ENCODE results near the gene AKAIN1. TPM values are rescaled to one million over a fixed set of nuclear protein-coding genes. Genes with fewer than 3 reads are reported as not detected.

AKAIN1 gene
- total RNA-seq, 2 donors from 2014 or later: not detected

DNA sequence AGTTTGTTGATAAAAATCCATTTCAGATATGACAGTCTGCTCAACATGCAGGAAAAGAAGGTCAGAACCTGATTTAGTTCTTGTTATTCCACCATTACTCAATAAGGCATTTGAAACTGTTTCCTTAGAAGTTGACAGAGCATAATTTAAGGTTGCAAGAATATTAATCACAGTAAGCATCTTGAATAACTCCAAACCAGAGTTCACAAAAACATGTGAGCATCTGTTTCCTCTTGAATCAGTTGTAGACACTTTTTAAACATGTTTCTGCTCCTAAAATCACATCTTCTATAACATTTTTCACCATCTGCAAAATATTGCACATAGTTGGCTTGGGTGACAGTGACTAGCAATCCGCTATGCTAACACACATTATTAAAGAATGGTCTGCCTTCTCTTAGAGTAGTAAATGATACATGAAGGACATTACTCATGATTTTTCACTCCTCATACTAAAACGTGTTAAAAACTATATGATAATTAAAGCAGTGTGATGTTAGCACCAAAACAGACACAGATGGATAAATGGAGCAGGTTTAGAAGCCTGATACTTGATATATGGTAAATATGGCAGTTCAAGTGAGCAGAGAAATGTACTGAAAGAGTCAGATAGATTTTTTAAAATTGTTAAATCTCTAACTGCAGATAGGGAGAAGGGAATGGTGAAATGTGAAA lies 30.3 kb downstream of the AKAIN1 start:
- DNase-seq (no peak), ATAC-seq (no peak)
- intact Hi-C loops (cut with DNase I, micrococcal nuclease): no loop called here

DNA sequence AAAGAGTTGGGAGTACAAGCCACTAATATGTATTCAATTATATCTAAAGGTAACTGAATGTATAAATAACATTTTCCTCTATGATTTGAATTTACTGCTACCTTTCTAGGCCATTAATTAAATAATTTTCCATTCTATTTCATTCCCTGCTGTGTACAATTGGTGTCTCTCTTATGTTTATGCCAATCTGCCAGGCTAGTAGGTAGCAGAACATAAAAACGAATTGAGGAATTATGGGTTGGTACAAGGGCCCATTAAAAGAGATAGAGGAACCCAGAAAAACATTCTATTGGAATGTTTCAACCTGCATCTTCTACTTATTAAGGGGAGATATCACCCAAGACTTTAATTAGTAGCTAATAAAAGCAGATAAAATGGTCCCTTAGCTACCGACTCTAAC lies 32.2 kb downstream of the AKAIN1 start:
- ATAC-seq (no peak), DNase-seq (no peak)
- intact Hi-C loops (cut with DNase I, micrococcal nuclease): no loop called here

DNA sequence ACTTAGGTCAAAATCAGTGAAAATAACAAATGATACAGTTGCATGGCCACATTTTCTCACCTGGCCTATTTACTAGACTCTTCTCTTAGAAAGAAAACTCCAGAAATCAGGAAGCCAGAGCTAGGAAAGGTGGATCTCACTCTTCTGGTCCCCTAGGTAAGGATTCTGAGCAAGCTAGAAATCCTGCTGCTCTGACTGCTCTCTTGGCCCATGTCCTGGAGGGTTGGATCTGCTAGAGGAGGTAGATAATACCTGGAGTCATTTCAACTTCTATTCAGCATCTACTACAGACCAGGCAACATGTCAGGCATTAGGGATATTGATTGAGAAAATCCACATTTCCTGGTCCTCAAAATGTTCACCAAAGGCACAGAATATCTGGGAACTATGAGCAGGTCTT lies 34.9 kb downstream of the AKAIN1 start:
- ATAC-seq (no peak), DNase-seq (no peak)
- intact Hi-C loops (cut with DNase I, micrococcal nuclease): no loop called here

DNA sequence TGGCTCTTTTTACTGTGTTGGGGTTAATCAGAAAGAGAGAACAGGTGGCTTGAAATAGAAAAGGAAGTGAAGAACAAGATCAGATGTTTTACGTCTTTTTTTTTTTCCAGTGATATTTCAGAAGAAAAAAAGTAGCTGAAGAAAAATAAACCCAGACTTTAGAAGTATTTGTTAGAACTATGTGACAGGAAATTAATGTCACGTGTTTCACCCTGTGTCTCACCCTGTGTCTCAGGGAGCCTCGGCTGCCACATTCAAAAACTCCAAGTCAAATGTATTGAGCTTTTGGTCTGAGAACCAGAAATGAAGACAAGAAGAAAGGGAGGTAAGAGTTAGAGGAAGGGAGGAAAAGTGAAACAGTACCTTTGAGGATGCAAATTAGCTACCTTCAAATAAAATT lies 38.0 kb downstream of the AKAIN1 start:
- ATAC-seq (no peak), DNase-seq (no peak)
- intact Hi-C loops (cut with DNase I, micrococcal nuclease): no loop called here

DNA sequence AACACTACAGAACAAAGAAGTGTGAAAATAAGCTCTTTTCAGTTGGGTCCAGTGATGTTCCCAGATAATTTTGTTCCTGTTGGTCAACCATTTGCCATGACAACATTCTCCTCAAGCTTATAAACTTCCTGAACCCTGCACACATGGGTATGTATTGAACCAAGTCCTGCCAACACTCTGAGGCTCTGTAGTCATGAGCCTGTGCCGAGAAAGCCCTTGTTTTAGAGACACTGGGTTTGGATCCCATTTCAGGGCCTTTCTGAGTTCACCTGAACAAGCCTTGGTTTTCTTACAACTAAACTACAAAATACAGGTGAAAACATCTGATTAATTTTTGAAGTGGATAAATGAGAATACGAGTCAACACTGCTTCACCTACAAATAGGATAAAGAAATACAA lies 38.5 kb downstream of the AKAIN1 start:
- DNase-seq (no peak), ATAC-seq (no peak)
- intact Hi-C loops (cut with DNase I, micrococcal nuclease): no loop called here

DNA sequence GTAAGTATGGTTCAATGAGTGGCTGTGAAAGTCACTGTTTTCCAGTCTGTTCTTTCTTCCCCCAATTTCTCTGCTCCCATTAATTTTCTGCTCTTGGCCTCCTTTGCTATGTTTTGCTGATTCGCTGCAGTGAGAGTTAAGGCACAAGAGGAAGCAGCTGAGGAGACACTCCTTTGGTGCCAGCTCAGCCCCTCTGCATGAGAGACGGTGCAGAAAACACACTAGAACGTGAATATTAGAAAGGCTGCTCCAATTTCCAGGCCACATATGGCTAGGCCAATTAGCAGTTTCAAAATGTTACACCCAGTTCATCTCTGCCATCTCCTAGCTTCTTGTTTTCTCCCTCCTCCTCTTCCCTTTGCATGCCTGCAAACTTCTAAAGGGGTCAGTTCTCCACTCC lies 38.9 kb downstream of the AKAIN1 start:
- intact Hi-C loops (cut with DNase I, micrococcal nuclease): no loop called here
- DNase-seq (no peak), ATAC-seq (no peak)

DNA sequence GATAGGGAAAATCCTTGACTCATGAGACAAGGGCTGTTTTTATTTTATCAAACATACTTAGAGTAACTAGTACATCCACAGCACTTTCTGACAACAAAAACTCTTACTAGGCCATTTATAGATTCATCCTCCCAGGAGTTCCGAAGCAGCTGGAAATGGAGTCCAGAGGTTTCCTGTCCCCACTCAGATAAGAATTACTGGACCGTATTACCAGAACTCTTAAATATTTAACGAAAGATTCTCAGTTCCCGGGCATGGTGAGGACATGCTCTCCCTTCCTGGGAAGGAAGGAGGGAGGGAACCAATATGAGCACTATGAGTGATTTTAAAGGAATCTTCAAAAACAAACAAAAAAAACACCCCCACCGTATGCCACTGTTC lies 41.2 kb downstream of the AKAIN1 start:
- ATAC-seq: no peak
- DNase-seq: no peak
- intact Hi-C loops (cut with DNase I, micrococcal nuclease): no loop called here

DNA sequence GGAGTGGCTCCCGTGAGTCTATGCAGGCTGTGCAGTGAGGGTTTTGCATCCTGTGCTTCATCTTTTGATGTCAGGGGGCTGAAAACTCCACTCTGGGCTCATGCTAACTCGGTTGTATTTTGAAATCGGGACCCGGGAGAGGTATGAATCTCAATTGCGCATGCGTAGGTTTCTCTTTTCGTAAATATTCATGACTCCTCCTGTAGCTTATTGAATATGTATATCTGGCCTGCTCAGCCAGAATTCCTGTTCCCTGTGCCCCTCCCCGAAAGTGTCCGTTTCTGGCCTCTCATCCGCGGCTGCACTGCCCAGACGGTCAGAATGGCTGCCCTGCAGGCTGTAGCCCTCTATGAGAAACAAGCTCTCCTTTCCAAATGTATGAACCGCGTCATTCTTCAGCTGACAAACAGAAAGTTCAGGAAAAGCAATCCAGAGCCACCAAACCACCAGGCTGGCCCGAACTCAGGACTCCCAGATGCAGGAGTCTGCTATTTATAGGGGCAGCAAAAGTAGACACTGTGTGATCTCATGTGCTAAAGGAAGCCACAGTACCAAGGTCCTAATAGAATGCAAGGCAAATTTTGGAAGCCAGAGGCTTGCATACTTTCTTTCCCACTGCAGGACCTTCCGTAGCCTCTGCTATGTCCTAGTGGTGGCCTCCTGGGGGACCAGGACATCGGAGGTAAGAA lies 41.7 kb downstream of the AKAIN1 start:
- ATAC-seq (no peak), DNase-seq (no peak)
- intact Hi-C loops (cut with DNase I, micrococcal nuclease): no loop called here

DNA sequence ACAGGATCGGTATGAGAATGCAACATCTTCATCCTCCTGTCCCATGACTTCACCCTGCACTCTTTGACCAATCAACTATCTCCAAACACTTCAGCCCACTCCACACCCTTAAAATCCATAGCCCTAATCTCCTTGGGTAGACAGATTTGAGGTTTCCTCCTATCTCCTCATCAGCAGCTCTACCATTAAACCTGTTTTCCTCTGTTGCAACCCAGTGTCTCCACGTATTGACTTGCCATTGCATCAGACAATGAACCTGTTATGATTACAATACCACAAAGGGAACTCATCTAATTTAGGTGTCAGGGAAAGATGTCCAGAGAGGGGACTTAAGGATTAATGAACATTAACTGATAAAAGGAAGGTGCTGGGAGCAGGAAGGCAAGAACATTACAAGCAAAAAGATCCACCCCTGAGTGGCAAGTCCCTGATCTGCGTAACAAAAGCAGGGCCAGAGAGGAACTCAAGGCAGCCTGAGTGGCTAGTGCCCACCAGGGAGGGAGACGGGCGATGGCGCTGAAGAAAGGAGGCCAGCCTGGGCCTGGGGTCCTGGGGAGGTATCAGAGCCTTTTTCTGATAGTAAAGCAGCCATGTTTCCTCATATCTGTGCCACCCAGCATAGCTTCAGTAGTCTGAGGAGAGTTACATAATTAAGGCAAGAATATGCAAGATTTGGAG lies 44.6 kb downstream of the AKAIN1 start:
- ATAC-seq (no peak), DNase-seq (no peak)
- intact Hi-C loops (cut with DNase I, micrococcal nuclease): no loop called here

DNA sequence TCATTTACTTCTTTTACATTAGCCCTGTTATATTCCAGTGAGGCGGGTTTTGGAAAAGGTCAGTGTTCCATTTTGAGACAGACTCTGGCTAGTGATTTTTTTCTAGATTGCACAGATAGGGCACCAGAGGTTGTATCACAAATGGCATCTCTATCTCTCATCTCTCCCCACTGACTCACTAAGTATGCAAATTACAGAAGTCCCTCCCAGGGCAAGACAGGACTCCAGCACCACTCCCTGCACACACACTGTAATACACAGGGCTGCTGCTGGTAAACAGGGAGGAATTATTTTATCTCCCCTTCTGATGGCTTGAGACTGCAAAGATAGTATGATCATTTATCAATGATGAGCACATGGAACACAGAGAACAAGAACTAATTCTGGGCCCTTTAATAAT lies 46.2 kb downstream of the AKAIN1 start:
- intact Hi-C loops (cut with DNase I, micrococcal nuclease): no loop called here
- DNase-seq (no peak), ATAC-seq (no peak)

DNA sequence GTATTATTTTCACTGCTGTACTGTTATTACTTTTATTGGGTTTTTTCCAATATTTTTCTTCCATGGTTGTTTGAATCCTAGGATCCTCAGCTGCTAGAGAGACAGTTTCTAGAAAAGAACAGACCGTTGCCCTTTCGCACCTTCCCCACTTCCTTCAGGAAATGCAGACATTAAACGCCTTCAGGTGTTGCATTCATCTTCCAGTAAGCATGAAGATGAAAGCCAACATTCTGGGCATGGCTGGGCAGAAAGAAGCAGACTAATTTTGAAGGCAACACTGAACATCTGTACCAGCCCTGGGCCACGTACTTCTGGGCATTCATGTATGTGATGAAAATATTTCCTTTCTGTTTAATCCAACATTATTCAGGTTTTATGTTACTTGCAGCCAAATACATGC lies 51.0 kb downstream of the AKAIN1 start:
- intact Hi-C loops (cut with DNase I, micrococcal nuclease): no loop called here
- no peak for ATAC-seq
- no peak for DNase-seq

DNA sequence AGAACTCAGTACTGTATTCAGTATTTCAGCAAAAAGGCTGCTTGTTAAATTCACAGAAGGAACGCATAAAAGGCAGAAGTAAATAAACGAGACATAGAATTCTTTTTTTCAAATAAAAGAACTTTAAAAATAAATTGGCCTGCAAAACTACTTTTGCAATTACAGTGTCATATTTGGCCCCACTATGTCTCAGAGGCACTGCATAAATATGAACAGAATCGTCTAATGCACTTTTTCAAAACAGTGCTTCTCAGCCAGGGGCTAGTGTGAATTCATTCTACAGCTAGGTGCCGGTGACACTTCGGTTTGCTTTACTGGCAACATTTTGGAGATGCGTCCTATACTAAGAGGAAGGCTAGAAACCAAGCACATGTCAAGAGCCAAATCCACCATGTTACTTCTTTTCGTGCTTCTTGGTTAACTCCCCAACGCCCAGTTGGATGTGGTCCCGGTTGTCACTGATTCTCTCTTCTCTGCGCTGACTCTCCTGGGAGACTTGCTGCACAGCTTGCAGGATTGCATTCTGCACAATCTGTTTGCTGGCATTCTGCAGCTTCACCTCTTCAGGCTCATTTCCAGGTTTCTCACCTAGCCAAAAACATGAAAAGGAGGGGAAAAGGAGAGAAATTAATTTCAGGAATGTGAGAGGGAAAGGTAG lies 51.8 kb downstream of the AKAIN1 start:
- ATAC-seq: no peak
- intact Hi-C loops (cut with DNase I, micrococcal nuclease): no loop called here
- DNase-seq: no peak

DNA sequence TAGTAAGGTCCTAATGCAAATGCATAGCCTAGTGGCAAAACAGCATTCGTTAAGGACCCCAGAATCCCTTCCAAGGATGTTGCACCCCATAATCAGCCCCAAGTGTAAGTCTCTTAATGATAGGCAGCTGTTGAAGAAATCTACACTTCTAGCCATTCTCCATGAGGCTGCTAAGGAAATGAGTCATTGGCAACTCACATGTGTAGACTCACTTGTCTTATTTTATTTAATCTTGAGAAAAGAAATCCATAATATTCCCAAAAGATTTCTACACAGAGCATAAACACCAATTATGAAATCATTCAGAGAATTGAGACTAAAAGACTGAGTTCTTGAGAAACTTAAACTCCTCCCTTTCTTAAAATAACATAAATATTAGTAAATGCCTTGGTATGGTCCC lies 52.4 kb downstream of the AKAIN1 start:
- ATAC-seq (no peak), DNase-seq (no peak)
- intact Hi-C loops (cut with DNase I, micrococcal nuclease): no loop called here

DNA sequence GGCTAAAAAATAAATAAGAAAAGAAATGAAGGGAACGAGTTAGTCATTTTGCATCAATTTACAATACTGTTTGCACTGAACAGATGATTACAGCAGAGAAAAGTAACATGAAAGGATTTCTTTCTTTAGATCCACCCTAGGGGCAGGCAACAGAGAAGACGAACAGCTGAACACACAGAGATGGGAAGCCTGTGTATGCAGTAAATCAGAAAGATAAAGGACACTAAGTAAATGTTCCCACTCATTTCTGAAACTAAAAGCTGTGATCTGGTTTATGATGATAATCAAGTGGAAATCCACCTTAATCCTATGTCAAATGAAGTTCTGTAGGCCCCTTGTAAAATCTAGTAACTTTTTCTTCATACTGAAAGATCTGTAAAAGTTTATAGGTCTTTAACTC lies 54.2 kb downstream of the AKAIN1 start:
- intact Hi-C loops (cut with DNase I, micrococcal nuclease): no loop called here
- no peak for DNase-seq
- no peak for ATAC-seq

DNA sequence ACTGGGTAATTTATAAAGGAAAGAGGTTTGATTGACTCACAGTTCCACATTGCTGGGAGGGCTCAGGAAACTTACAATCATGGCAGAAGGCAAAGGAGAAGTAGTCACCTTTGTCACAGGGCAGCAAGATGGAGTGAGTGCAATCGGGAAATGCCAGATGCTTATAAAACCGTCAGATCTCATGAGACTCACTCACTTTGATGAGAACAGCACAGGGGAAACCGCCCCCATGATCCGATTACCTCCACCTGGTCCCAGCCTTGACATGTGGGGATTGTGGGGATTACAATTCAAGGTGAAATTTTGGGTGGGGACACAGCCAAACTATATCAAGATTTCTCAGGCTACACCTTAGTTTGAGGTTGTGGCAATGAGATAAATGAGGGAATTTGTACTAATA lies 54.9 kb downstream of the AKAIN1 start:
- intact Hi-C loops (cut with DNase I, micrococcal nuclease): no loop called here
- no peak for ATAC-seq
- DNase-seq: no peak

DNA sequence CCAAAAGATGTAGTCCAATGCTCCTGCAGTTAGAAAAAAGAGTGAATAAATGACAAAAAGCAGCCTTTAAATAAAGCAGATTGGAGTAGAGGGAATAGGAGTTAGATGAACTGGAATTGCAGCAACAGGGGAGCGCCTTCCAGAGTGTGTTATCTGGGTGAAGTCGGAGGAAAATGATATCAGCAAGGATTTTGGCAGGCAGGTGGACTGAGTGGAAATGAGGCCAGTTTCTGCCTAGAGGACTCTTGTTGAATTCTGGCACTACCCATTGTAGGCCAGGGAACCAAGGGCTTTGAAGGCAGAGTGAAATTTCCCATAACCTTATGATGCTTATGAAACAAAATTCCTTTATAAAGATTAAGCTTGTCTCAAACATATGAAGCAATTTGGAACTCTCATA lies 59.8 kb downstream of the AKAIN1 start:
- no peak for DNase-seq
- intact Hi-C loops (cut with DNase I, micrococcal nuclease): no loop called here
- no peak for ATAC-seq

DNA sequence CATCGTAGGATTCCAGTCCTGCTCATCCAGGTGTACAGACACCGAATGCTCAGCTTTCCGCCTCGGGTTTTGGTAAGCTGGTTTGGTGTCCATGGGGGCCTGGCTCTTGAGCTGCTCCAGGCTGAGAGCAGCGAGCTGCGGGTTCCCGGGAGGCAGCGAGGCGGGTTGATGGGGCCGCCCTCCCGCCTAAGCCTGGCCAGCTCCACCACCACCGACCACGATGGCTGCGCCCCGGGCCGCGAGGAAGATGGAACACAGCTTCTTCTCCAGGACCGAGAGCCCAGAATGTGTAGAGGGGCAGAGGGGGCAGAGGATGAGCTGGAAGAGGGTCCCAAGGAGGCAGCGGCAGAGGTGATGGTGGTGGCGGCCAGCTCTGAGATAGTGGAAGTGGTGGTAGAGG lies 64.1 kb downstream of the AKAIN1 start:
- intact Hi-C loops (cut with DNase I, micrococcal nuclease): no loop called here
- ATAC-seq: no peak
- no peak for DNase-seq

DNA sequence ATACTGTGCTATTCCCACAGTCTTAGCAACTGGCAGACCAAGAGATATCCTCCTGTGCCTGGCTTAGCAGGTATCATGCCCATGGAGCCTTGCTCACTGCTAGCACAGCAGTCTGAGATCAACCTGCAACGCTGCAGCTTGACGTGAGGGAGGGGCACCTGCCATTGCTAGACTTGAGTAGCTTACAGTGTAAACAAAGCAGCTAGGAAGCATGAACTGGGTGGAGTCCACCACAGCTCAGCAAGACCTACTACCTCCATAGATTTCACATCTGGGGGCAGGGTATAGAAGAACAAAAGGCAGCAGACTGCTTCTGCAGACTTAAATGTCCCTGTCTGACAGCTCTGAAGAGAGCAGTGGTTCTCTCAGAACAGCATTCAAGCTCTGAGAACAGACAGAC lies 74.8 kb downstream of the AKAIN1 start:
- intact Hi-C loops (cut with DNase I, micrococcal nuclease): no loop called here
- DNase-seq (no peak), ATAC-seq (no peak)

DNA sequence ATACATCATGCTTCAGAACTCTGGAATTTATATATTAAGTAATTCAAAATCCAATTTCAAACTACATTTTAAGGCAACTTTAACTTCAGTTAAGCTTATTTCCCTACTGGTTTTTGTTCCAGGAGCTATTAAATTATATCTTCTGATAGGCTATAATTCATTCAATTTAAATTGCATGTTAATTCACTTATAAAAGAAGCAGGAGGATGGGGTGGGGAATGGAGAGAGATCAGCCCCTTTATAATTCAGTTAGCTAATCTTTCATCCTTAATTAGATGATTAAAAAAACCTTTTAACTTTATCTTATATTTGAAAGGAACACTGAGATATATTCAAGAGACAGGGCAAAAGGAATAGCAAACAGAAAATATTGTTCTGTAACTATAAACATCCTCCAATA lies 86.8 kb downstream of the AKAIN1 start:
- intact Hi-C loops (cut with DNase I, micrococcal nuclease): no loop called here
- ATAC-seq: no peak
- DNase-seq: no peak

DNA sequence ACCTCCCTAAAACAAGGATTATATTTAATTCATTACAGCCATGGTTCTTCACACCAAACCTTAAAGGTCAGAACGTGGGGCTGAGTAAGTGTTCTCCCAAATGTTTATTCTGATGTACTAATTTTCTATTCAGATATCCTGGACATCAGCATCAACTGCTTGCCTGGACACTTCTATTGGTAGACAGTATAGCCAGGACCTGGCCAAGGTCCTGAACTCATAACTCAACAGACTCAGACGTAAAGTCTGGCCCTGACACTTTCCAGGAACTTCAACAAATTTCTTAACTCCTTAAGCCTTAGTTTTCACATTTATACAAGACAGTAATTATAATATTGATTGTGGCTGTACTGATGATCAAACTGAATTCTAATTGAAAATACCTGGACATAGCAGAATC lies 89.1 kb downstream of the AKAIN1 start:
- intact Hi-C loops (cut with DNase I, micrococcal nuclease): no loop called here
- ATAC-seq: no peak
- DNase-seq: no peak
